HPDE6-E6E7 (cell line): ENCODE results near the gene RXRG.

Source experiments
- DNase-seq: peaks from one replicate; pipeline ENCODE4 v3.0.0; 2011; ENCODE audit warnings: missing footprints; ENCODE audit errors: extremely low spot score

RXRG gene

GRCh38 chr1:165451691-165452090, 6.8 kb upstream of the RXRG start:
- DNase-seq = no peak

GRCh38 chr1:165449131-165449530, 4.2 kb upstream of the RXRG start:
- no peak for DNase-seq

- no peak for DNase-seq
Measured at GRCh38 chr1:165445388-165445787, 462 bp upstream of the RXRG start.

GRCh38 chr1:165443539-165444311, 1.2 kb downstream of the RXRG start:
- DNase-seq = no peak

GRCh38 chr1:165442653-165443052, 2.3 kb downstream of the RXRG start:
- no peak for DNase-seq

GRCh38 chr1:165442053-165442452, 2.9 kb downstream of the RXRG start:
- no peak for DNase-seq

- DNase-seq = no peak
Measured at GRCh38 chr1:165441166-165441880, 3.6 kb downstream of the RXRG start.

- no peak for DNase-seq
Measured at GRCh38 chr1:165439330-165439729, 5.6 kb downstream of the RXRG start.

- DNase-seq = no peak
Measured at GRCh38 chr1:165436994-165437393, 7.9 kb downstream of the RXRG start.

GRCh38 chr1:165435801-165436200, 9.1 kb downstream of the RXRG start:
- DNase-seq = no peak

GRCh38 chr1:165434281-165434680, 10.6 kb downstream of the RXRG start:
- no peak for DNase-seq

GRCh38 chr1:165431079-165431478, 13.8 kb downstream of the RXRG start:
- no peak for DNase-seq

- no peak for DNase-seq
Measured at GRCh38 chr1:165426745-165427144, 18.2 kb downstream of the RXRG start.

GRCh38 chr1:165425621-165426020, 19.3 kb downstream of the RXRG start:
- no peak for DNase-seq

GRCh38 chr1:165424454-165425216, 20.3 kb downstream of the RXRG start:
- DNase-seq = no peak

- no peak for DNase-seq
Measured at GRCh38 chr1:165423136-165423535, 21.8 kb downstream of the RXRG start.

GRCh38 chr1:165420655-165421054, 24.3 kb downstream of the RXRG start:
- no peak for DNase-seq

- no peak for DNase-seq
Measured at GRCh38 chr1:165419839-165420238, 25.1 kb downstream of the RXRG start.

GRCh38 chr1:165418195-165418594, 26.7 kb downstream of the RXRG start:
- no peak for DNase-seq

- DNase-seq = no peak
Measured at GRCh38 chr1:165416876-165417275, 28.1 kb downstream of the RXRG start.

GRCh38 chr1:165415068-165415467, 29.9 kb downstream of the RXRG start:
- no peak for DNase-seq

GRCh38 chr1:165414620-165415019, 30.3 kb downstream of the RXRG start:
- no peak for DNase-seq

- no peak for DNase-seq
Measured at GRCh38 chr1:165411396-165411795, 33.5 kb downstream of the RXRG start.
